Kidney (tissue), 14 donors: ENCODE data around the gene NSMCE4A. TPM values are rescaled to one million over a fixed set of nuclear protein-coding genes. Genes with fewer than 3 reads are reported as not detected.
A peak's percentile ranks its signal among the peaks of the same experiment; 100 is the strongest.
"Not testable (repeated sequence)": the region's sequence is repeated elsewhere in the genome, so short reads cannot be mapped to it uniquely, and the experiment has no call there.

Source experiments
- DNase-seq, 5 donors: peaks; one replicate each; pipeline ENCODE4 v3.0.0-alpha.2; 2013 to 2020
- FAIRE-seq: peaks from 2 replicates; lab custom pipeline; 2012; peaks lifted over from hg19 to GRCh38; lab: Jason Lieb, UNC
- H3K27ac ChIP-seq, 2 donors: one replicate each; pipeline ENCODE4 v1.7.0; 2013; ENCODE audit warnings: low read depth in 2 of 2, low read length in 2 of 2, inconsistent platforms in 1 of 2
- H3K27me3 ChIP-seq: one replicate; pipeline ENCODE4 v1.7.1; 2013; ENCODE audit warnings: low read length, inconsistent platforms; ENCODE audit not compliant: control insufficient read depth, insufficient read depth
- H3K36me3 ChIP-seq, 3 donors: one replicate each; pipeline versions ENCODE4 v1.7.0 to v1.7.1; 2013; ENCODE audit warnings: low read length in 3 of 3, control low read depth in 1 of 3, inconsistent platforms in 1 of 3; ENCODE audit not compliant: insufficient read depth in 3 of 3, control insufficient read depth in 2 of 3
- H3K4me1 ChIP-seq, 3 donors: one replicate each; pipeline versions ENCODE4 v1.7.0 to v1.7.1; 2013; ENCODE audit warnings: low read length in 3 of 3, inconsistent platforms in 1 of 3, low read depth in 1 of 3; ENCODE audit not compliant: control insufficient read depth in 2 of 3, insufficient read depth in 2 of 3
- H3K4me3 ChIP-seq, 3 donors: one replicate each; pipeline versions ENCODE4 v1.7.0 to v1.8.1; 2013; ENCODE audit warnings: low read length in 3 of 3, control low read depth in 1 of 3, inconsistent platforms in 1 of 3
- H3K9ac ChIP-seq, 3 donors: one replicate each; pipeline versions ENCODE4 v1.7.0 to v1.7.1; 2013; ENCODE audit warnings: low read length in 3 of 3, control low read depth in 1 of 3, inconsistent platforms in 1 of 3
- H3K9me3 ChIP-seq, 3 donors: one replicate each; pipeline versions ENCODE4 v1.7.0 to v1.7.1; 2013; ENCODE audit warnings: low read length in 3 of 3, control low read depth in 1 of 3, inconsistent platforms in 1 of 3; ENCODE audit not compliant: control insufficient read depth in 2 of 3, insufficient read depth in 1 of 3
- intact Hi-C: fragments of 100-400 bp; cut with DNase I; formaldehyde crosslinking; loops from one replicate; pipeline ENCODE4 v1.11.1; 2022
- polyA plus RNA-seq: library from polyadenylated mRNA; stranded (reverse); fragments of 350-450 nt; fragmentation: Illumina TruSeq; extraction: RNeasy Lipid Tissue Mini Kit (QIAGEN cat#74804); gene quantifications from one replicate; pipeline ENCODE4 v1.2.3, GENCODE V29; 2014; ENCODE audit warnings: low read depth, low replicate concordance; ENCODE audit not compliant: insufficient read depth
- total RNA-seq: library from RNA; stranded (reverse); fragmentation: NEBNext Ultra II Directional; extraction: Animal tissue kit (Norgen Biotek cat#: 25700); gene quantifications from one replicate; pipeline ENCODE4 v1.2.1, GENCODE V29; 2021
- TF ChIP-seq, protein P1 (sequence below): IDR thresholded peaks from 3 replicates; pipeline ENCODE4 v1.5.1; 2012; ENCODE audit warnings: mild to moderate bottlenecking, moderate library complexity, borderline replicate concordance; ENCODE audit not compliant: insufficient read depth; ENCODE audit errors: extremely low read depth
- donor health status: control.
- donor health status: control.
- donor health status: control.
- donor health status: control.
- donor health status: control.
- donor health status: DM: yes; HTN: yes; CAD: no.
- donor health status: Normal renal cell carcinoma (clear cell type).

The NSMCE4A gene
- total and polyA plus RNA-seq, 2 donors from 2014 or later, result 36.3 to 36.4 TPM

DNA sequence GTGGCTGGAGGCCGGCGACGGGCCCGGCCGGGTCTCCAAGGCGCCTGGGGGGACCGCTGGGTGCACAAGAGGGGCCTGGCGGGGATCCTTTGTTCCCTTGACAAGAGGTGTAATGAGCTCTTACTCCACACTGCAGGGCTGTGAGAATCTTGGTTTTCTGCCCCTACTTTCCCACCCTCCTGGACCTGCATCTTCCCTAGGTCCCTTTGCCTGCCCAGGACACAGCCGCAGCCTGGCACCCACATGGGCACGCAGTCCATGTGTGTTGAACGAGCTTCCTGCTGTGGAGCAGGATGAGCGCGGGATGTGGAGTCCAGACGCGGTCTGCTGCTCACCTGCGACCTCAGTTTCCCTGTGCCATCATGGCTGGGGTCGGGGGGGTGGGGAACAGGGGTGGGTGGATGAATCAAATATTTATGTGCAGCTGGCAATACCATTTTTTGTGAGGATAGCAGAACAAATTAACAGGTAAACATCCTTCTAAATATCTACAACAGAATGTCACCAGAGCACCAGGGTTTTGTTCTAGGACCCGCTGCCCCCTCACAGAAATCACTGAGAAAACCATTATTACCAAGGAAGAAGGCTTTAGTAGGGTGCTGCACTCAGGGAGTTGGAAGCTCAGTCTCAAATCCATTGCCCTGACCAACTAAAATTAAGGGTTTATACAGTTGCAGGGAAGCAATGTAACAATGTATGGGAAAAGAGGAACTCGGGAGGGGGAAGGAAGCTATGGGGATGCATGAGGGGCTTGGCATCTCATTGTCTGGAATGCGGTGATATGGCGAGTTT lies 474 bp upstream of the NSMCE4A start:
- intact Hi-C loops, result no loop called here
- TF ChIP-seq, protein P1, sequence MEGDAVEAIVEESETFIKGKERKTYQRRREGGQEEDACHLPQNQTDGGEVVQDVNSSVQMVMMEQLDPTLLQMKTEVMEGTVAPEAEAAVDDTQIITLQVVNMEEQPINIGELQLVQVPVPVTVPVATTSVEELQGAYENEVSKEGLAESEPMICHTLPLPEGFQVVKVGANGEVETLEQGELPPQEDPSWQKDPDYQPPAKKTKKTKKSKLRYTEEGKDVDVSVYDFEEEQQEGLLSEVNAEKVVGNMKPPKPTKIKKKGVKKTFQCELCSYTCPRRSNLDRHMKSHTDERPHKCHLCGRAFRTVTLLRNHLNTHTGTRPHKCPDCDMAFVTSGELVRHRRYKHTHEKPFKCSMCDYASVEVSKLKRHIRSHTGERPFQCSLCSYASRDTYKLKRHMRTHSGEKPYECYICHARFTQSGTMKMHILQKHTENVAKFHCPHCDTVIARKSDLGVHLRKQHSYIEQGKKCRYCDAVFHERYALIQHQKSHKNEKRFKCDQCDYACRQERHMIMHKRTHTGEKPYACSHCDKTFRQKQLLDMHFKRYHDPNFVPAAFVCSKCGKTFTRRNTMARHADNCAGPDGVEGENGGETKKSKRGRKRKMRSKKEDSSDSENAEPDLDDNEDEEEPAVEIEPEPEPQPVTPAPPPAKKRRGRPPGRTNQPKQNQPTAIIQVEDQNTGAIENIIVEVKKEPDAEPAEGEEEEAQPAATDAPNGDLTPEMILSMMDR, result no peak
- H3K27ac ChIP-seq, result peak overlapping the region; percentile 90 to 93

GRCh38 chr10:121974019-121974534 lies 940 bp downstream of the NSMCE4A start:
- Histone ChIP-seq H3K9ac (peak overlapping the region; percentile 42 to 51 (median 49)), H3K27ac (peak overlapping the region; percentile 90 to 93), H3K36me3 (peaks cover 0 to 3% (median 0%) of the 10 kb centered on the region in 3 donors), H3K9me3 (no peaks in the 10 kb centered on the region), H3K27me3 (no peaks in the 10 kb centered on the region), H3K4me3 (peak overlapping the region; percentile 62 to 73 (median 71)), H3K4me1 (peaks cover 0 to 10% (median 0%) of the 10 kb centered on the region in 3 donors)
- TF ChIP-seq, protein P1, result no peak
- intact Hi-C loops, result no loop called here
- DNase-seq (no peak), FAIRE-seq (no peak)

More for the DNA sequence above, 474 bp upstream of the NSMCE4A start:
- no peaks in the 10 kb centered on the region for H3K27me3 ChIP-seq
- H3K4me1 ChIP-seq, result peaks cover 0 to 10% (median 0%) of the 10 kb centered on the region in 3 donors
- H3K4me3 ChIP-seq, result peak overlapping the region; percentile 44 to 73 (median 68)
- H3K9ac ChIP-seq, result peak overlapping the region in 1 of 3 donors; percentile 79
- FAIRE-seq (no peak), DNase-seq (peak in 2 of 5 donors; percentile 76 to 87)
- no peaks in the 10 kb centered on the region for H3K9me3 ChIP-seq
- H3K36me3 ChIP-seq, result peaks cover 0 to 3% (median 0%) of the 10 kb centered on the region in 3 donors

- H3K9me3 ChIP-seq, H3K9ac ChIP-seq, H3K4me3 ChIP-seq, H3K27ac ChIP-seq, intact Hi-C loops, H3K4me1 ChIP-seq, H3K27me3 ChIP-seq, FAIRE-seq, DNase-seq: not testable (repeated sequence)
- H3K36me3 ChIP-seq, result peaks cover 8 to 27% (median 10%) of the 10 kb centered on the region in 3 donors
Observed at GRCh38 chr10:121969086-121969485, 5.9 kb downstream of the NSMCE4A start.

DNA sequence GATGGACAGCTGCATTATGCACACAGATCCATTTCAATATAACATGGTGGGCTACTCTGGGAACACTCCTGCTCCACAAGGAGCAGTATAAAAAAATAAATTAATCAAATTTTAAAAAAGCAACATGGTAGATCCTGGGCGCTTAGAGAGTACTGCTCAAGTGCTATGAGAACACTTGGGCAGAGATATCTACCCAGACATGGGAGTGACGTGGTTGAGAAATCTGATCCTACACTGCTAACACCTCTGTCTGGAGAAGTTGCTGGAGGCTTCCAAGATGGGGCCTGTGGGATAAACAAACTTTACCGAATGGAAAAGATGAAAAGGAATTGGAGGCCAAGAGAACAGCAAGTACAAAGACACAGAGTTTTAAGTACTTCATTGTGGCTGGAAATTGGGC lies 9.0 kb downstream of the NSMCE4A start:
- intact Hi-C loops, result no loop called here

More for the DNA sequence above, 9.0 kb downstream of the NSMCE4A start:
- H3K4me1 ChIP-seq, result no peaks in the 10 kb centered on the region
- H3K9ac ChIP-seq, result no peak overlapping the region
- FAIRE-seq (no peak), DNase-seq (no peak)
- H3K36me3 ChIP-seq, result peaks cover 7 to 27% (median 8%) of the 10 kb centered on the region in 3 donors
- H3K27me3 ChIP-seq, result no peaks in the 10 kb centered on the region
- no peak overlapping the region for H3K27ac ChIP-seq
- TF ChIP-seq, protein P1, result no peak
- H3K4me3 ChIP-seq, result no peak overlapping the region
- H3K9me3 ChIP-seq, result no peaks in the 10 kb centered on the region
